Measurements from ENCODE around the gene POP4. TPM values are rescaled to one million over a fixed set of nuclear protein-coding genes. Genes with fewer than 3 reads are reported as not detected.
A peak's percentile ranks its signal among the peaks of the same experiment; 100 is the strongest.

Gene POP4
- total and polyA plus RNA-seq, 9 of the 15 experiments (the other 6 are each of a cell fraction or from before 2014, with no cell fraction given): 42.1 to 128 (median 99.0) TPM

GRCh38 chr19:29568036-29569025 lies 37.8 kb upstream of the POP4 start:
- H3K4me3 ChIP-seq: no peak overlapping the region
- no peak overlapping the region for H3K27ac ChIP-seq (ENCODE audit: extremely low read depth, low read depth, low read length)
- FAIRE-seq: no peak
- peak; percentile 27; the same call in 2 of the 3 replicates for ATAC-seq
- H3K9ac ChIP-seq (ENCODE audit: insufficient read depth in 1 of 2, low read depth in 2 of 2, low read length in 2 of 2): no peak overlapping the region
- ChIA-PET POLR2A (interaction anchor here (0.6 to 1.0 kb wide), 2 partner anchors 22 to 193 kb away, joined by 3 to 4 read pairs; no protein-coding TSS in a partner anchor), CTCF (ENCODE audit: low intra/inter-chr PET ratio) (no interaction called here)
- no TSS peak for BruUV-seq (replicated peaks)
- DNase-seq (ENCODE audit: extremely low read depth in 1 of 4, low spot score in 3 of 4): no peak
- no peak for TF ChIP-seq HDGF (IDR thresholded peaks at IDR 0.05)
- TF ChIP-seq KDM5B (IDR thresholded peaks at IDR 0.05; ENCODE audit: insufficient replicate concordance, low read depth, low read length): no peak
- TF ChIP-seq TFE3 (CRISPR knock-in tag; IDR thresholded peaks at IDR 0.05): no peak
- WGBS (ENCODE audit: insufficient coverage, low coverage, missing lambda C conversion rate): 2% methylated on average over 18 of the region's 22 CpGs
- no peaks in the 10 kb centered on the region for H4K20me1 ChIP-seq (replicated peaks; ENCODE audit: control insufficient read depth, insufficient read depth, low read length)
- no peaks in the 10 kb centered on the region for H3K9me3 ChIP-seq (replicated peaks; ENCODE audit: control insufficient read depth, insufficient read depth, low read depth, low read length)
- no peaks in the 10 kb centered on the region; a peak in 1 of 5 replicates for H3K4me1 ChIP-seq (replicated peaks in 1 of 2; ENCODE audit: control insufficient read depth in 2 of 2, insufficient read depth in 2 of 2, low read length in 2 of 2)
- no peak overlapping the region for H3K4me2 ChIP-seq (ENCODE audit: insufficient read depth, low read length)
- no peaks in the 10 kb centered on the region for H3K36me3 ChIP-seq (ENCODE audit: control insufficient read depth, insufficient read depth, low read length)
- intact Hi-C loops (cut with micrococcal nuclease): no loop called here
- H3K27me3 ChIP-seq (ENCODE audit: control insufficient read depth in 2 of 2, insufficient read depth in 2 of 2, low read length in 2 of 2): peaks cover 10 to 33% of the 10 kb centered on the region in 2 experiments; a peak in 4 of 5 replicates
- H2AFZ ChIP-seq (ENCODE audit: low read depth, low read length): no peak overlapping the region
- H3K9me1 ChIP-seq (ENCODE audit: control insufficient read depth, insufficient read depth, low read length): no peaks in the 10 kb centered on the region
- in situ Hi-C loops (cut with MboI): no loop called here
- no peaks in the 10 kb centered on the region for H3K79me2 ChIP-seq (ENCODE audit: control insufficient read depth, insufficient read depth, low read length)

Measured in K562 (cell line).